DMS53 treated with DMSO at 0.1 percent for 48 hours (cell line): ENCODE data around the gene KCNIP4.
"Not testable (repeated sequence)": the region's sequence is repeated elsewhere in the genome, so short reads cannot be mapped to it uniquely, and the experiment has no call there.

Experiments
- DNase-seq: peaks from one replicate; lab custom pipeline; 2025; ENCODE audit not compliant: unreplicated experiment; lab: John Stamatoyannopoulos, UW

KCNIP4 gene

DNA sequence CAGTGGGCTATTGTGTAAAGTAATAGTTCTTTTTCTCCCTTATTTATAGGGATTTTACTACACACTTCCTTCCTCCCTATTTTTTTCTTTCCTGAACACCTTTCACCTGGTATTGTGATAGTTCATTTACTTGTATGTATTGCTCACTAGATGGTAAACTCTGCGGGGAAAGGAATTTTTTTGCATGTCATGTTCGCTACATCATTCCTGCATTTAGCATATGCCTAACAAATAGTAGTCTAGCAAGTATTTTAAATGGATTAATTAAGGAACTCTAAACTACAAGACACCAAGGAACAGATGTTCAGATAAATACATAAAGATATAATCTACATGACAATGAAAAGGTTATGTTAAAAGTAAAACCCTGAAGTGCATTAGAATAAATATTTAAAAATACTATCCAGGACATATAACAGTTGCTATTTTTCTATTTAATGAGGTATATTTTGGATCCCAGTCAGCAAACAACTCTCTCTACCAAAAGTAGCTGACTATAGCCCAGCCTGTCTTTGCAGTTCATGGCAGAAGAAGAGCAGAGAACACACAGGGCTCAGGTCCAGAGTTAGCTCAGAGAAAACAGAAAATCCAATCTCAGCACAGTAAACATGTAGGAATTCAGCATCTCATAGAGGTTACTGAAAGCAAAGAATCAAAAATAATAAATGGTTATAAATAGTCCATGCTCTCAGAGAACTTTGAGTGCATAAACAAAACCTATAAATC, 1160.5 kb downstream of the KCNIP4 start:
- no peak for DNase-seq

DNA sequence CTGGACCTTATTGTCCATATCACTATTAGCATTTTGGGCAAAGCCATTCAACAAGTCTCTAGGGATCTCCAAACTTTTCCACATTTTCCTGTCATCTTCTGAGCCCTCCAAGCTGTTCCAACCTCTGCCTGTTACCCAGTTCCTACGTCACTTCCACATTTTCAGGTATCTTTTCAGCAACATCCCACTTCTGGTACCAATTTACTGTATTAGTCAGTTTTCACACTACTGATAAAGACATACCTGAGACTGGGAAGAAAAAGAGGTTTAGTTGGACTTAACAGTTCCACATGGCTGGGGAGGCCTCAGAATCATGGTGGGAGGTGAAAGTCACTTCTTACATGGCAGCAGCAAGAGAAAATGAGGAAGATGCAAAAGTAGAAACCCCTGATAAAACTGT, 1165.4 kb downstream of the KCNIP4 start:
- not testable (repeated sequence) for DNase-seq

DNA sequence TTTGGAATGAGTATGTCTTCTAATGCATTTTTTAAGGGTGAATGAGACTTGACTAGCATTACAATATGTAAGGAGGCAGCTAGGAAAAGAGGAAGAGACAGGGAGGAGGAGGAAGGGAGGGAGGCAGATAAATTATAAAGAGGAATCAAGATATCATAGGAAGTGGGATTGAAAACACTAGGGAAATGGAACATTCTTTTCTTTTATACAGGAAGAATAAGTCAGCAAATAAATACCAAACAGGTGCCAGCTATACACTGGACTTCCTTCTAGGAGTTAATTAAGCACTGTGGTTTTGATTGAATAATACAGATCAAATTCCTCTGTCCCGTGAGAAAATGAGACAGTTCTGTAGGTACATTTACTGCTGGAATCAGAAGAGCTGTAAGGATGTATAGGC, 1169.7 kb downstream of the KCNIP4 start:
- DNase-seq: no peak

DNA sequence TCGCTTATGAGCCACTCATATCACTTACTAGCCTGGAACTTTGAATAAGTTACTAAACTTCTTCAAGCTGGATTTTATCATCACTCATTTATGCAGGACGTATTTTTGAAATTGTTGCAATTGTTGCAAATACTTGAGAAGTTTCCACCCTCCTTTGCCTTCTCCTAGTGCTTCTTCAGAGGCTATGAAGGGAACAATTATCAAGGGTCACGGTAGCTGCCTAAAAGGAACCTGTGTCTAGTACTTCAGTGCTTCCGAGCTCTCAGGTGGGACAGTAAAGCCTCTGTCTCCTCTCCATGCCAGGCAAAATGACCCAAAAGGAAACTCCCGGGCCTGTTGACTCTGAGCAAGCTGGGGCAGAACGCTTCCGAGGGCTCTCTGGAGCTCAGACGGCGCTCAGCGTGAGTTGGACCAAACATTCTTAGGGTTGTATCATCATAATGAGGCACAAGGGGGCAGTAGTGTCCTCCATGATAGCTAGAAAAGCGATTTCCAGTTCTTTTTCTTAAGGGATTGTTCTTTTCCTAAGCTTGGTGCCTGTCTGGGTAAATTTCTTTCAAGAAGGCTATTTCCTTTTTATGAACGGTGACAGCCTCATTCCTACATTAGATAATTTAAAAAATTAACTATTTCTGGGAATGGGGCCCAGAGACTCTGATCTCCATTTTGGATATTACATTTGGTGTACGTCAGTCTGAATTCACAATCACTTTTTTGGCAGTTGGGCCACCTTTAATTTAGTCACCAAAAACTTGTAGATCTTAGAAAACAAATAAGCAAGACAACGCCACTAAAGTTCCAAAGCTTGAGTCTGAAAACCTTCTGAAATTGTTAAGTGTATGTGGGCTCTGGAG, 1175.2 kb downstream of the KCNIP4 start:
- DNase-seq: peak; percentile 85

DNA sequence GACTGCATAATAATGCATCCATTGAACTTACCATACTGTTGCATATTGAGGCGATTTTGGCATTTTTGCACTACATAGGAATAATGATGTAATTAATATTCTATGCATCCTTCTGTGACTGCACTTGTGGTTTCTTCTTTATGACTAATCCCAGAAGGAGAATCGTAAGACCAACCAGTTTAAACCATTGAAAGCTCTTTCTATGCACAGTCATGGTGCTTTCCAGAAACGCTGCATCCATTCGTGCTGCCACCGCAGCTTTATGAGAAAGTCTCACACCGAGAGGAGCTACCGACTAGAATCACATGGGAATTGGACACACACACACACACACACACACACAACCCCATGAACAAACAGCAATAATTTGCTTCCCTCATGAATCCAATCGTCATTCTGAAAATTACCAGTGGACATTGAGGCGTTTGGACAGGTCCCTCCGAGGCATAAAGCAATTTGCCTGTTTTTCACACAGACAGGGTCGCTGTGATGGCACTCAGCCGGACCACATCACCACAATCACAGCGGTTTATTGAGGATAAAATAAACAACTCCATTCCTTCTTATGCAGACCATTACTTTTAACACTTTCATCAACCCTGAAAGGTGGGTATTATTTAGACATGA, 1184.1 kb downstream of the KCNIP4 start:
- no peak for DNase-seq

DNA sequence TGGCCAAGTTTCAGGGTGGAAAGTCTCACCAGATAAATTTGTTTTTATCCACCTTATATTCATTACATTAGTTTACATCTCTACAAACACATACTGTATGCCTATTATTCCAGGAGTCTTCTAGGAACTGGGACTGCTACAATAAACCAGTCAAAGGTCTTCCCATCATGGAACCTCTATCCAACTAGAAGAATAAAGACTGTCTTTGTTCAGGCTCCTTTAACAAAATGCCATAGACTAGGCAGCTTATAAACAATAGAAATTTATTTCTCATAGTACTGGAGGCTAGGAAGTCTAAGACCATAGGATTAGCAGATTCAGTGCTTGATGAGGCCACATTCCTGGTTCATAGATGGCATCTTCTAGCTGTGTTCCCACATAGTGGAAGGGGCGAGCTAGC, 1186.7 kb downstream of the KCNIP4 start:
- DNase-seq: no peak

DNA sequence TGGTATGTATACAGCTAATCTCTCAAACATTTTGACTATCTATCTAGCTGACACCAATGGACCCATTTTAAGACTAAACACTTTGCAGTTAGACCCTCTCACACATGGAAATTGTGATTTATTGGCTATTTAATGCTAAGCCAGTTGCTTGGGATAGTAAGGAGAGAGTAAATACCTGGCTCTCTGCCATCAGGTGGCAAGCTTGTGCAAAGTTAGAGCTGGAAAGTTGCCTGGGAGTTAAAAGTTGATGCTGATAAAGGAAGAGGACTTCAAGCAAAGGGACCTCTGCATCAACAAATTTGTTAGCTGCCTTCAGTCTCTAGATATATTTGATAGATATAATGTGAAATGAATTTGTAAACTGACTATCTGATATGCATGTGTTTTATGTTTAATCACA, 1187.2 kb downstream of the KCNIP4 start:
- no peak for DNase-seq

DNA sequence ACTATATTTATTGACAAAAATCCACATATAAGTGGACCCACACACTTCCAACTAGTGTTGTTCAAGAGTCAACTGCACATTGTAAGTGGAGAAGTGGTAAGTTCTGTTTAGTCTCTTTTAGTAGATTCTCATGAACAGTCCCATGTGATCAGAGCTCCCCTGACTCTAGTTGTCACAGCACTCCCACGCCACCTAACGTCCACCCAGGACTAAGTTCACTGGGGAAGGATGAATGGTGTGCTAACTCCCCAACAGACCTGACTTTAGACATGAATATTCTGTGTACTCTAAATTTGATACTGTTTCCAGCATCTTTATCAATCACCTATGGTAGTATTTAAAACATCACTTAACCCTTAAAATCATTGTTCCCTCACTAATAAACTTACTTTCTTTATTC, 1188.5 kb downstream of the KCNIP4 start:
- DNase-seq: no peak

DNA sequence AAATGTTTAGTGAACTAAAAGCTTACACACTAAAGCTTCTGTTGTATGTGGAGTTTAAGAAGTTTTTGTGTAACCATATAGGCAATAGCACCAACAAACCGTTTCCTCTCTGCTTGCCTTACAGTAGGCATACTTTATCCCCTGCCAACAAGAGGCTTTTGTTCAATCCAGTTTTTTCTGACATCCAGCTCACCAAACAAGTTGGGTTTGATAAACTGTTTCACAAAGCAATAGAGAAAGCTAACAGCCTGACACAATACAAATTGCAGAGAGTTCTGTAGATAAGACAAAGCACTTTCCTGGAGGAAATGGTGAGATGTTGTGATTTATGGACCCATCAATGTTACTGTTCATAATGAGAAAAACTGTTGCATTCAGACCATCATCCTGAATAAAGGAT, 1194.5 kb downstream of the KCNIP4 start:
- no peak for DNase-seq

DNA sequence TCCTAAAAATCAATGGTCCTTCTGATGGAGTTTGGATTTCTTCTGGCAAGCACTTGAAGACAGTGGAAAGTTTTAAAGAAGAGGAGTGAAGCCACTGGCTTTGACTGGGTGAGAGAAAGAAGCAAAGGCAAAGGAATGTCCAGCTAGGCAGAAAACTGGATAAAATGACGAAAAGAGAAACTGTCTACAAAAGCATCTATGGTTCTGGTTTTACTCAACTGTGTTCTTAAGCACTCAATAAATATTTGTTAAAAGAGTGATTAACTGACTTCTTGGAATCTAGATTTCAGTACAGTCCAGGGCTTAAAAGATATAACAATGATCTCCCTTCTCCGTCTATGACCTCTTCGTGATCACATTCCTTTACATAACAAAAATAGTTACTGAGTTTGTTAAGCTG, 1195.9 kb downstream of the KCNIP4 start:
- no peak for DNase-seq

DNA sequence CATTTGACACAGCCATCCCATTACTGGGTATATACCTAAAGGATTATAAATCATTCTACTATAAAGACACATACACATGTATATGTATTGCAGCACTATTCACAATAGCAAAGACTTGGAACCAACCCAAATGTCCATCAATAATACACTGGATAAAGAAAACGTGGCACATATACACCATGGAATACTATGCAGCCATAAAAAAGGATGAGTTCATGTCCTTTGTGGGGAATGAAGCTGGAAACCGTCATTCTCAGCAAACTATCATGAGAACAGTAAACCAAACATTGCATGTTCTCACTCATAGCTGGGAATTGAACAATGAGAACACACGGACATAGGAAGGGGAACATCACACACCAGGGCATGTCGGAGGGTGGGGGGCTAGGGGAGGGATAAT, 1202.6 kb downstream of the KCNIP4 start:
- DNase-seq: not testable (repeated sequence)

DNA sequence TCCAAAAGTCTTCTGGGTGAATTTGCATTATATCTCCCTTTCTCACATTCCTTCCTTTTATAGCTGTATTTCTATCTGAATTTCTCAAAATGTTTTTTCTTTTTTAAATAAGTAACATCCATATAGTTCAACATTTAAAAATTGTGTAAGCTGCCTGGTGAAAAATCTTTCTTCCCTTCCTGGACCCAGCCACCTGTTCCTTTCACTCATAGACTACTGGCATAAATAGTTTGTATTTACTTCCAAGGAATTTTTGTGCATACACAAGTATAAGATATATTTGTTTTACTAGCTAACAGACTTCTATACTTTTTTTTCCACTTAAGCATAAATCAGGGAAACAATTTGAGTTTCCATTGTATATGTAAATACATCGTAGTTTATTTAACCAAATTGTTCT, 1212.6 kb downstream of the KCNIP4 start:
- DNase-seq: no peak

DNA sequence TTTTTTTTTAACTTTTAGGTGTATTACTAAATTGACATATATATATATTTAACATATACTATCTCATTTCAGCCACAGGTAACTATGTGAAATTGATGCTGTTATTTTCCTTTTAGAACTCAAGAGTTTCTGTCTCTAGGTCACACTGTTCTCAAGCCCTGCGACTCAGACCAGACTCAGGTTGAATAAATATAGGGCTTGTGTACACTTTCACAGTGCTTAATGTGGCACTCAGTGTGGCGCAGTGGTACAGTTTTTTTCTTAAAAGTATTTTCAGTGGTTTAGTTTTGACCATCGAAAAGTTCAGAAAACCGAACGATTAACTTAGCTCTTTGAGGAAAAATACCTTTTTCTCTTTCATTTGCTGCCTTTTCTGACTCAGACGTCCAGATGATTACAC, 1223.7 kb downstream of the KCNIP4 start:
- DNase-seq: no peak

DNA sequence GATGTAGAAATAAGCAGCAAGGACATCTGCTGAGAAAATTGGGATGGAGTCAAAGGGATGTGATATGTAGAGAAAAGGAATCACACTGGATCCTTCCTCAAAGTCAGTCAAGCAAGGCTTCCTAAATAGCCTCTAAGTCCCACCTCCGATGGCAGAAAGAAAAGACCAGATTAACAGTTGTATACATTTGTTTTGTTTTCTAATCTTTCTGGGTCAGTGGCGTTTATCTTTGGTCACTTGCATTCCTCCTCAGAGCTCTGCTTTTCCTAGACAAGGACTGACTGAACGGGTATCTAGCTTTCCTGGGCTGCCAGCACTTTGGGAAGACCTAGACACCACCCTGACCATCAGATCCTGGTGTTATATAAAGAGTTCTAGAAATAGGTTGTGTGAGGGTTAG, 1225.1 kb downstream of the KCNIP4 start:
- no peak for DNase-seq

DNA sequence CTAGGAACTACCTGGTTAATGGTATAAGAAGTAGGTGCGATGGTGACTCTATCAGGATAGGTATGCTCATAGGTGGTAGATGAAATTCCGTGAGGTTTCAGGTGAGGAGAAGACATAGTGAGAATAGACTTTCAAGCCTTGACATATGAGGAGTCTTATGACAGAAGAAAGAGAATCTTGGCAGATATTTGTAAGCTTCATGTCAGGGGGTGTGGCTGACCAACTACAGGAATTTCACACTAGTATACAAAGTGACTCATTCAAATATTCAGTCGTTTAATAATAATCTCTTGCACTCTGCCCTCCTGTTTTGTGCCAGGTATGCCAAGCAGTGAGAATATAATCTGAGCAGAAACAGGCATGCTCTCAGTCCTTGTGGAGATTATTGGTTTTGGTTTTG, 1225.6 kb downstream of the KCNIP4 start:
- DNase-seq: no peak

DNA sequence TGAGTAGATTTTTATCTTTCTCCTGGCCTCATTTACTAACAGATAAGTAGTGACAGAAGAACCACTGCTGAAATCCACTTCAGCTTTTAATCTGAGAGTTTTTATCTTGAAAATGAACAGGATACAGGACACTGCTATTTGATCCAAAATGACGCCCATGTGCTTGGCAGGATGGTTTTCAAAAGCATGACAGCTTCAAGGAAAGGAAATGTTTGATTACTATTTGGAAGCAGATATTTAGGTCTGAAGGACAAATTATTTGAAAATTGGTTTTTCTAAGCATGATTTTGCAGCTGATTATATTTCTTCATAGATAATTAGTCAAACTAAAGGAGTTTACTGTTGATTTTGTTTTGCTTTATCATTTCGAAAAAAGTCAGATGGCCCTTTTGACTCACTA, 1237.2 kb downstream of the KCNIP4 start:
- no peak for DNase-seq

DNA sequence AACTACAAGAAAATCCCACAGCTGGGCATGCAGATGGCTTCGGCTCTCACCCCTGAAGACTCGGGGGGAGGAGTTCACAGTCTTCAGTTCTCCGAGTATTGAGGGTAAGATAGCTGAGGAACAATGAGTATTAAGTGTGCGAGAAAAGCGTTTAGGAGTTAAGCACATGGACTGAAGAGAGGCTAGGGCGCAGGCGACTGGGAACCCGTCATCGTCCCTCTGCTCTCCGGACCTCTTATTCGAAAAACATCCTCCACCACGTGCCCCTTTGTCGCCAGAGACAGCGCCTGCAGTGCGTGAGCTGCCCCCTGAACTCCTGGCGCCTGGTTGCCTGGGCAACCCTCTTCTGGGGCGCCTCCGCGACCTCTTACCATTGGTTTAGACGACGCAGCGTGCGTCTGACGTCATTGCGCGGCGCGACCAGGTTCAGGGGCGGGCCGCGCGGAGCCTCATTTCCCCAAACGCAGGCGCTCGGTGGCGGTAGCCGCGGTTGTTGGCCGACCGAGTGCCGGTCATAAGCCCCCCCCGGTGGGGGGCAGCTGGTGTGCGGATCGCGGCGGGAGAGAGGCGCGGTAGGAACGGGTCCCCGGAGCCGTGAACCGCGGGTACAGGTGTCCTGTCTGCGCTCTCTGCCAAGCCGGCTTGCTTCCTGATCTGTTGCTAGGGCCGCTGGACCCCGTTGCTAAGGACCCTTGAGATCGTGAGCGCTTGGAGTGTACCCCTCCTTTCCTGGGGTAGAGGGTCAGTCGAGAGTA, 1248.4 kb downstream of the KCNIP4 start, which contains the start of gene PACRGL:
Gene PACRGL, plus strand, starts transcription at position 452 of the 755 bp plus-strand sequence. CDS start 4,024 bp downstream, outside the sequence.
- peak; percentile 92 for DNase-seq

DNA sequence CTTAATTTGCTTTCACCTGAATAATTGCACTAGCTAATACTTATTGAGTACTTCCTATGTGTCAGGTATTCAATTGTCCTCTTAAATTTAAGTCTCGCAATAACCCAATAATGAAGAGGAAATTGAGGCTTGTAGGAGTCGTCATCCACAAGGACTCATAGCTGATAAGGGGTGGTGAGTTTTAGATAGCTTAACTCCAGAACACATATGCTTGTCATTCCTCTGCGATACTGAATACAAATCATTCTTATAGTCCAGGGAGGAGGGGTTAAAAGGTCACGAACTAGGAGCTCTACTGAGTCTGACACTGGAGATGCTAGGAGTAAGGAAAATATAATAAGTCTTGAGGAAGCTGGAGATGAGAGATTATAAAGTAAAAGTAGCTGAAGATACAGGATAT, 1249.8 kb downstream of the KCNIP4 start:
- no peak for DNase-seq

DNA sequence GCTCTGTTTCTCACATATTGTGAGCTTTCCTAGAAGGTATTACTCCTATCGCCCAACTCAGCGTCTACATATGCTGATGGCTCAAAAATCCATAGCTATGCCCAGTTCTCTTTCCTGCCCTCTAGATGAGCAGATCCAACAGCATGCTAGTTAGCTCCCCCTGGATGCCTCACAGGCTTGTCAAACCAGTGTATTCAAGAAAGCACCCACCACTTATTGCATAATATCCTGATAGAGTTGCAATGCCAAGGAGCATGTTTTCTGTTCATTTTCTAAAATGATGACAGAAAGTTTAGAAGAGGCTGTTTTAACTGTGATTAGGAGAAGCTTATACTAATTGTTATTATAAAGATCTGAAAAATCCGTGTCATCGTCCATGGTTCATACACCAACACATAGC, 1250.2 kb downstream of the KCNIP4 start:
- no peak for DNase-seq

DNA sequence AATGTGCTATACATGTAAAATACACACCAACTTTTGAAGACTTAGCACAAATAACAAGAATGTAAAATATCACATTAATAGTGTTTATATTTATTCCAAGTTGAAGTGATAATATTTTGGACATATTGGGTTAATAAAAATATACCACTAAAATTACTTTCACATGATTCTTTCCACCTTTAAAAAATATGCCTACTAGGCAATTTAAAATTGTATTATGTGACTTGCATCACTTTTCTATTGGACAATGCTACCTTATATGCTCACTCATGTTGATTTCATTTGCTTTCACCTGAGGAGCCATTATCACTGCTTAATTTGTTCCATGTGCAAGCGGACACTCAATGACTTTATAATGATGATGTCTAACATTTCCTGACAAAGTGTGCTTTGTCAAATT, 1251.8 kb downstream of the KCNIP4 start:
- no peak for DNase-seq

DNA sequence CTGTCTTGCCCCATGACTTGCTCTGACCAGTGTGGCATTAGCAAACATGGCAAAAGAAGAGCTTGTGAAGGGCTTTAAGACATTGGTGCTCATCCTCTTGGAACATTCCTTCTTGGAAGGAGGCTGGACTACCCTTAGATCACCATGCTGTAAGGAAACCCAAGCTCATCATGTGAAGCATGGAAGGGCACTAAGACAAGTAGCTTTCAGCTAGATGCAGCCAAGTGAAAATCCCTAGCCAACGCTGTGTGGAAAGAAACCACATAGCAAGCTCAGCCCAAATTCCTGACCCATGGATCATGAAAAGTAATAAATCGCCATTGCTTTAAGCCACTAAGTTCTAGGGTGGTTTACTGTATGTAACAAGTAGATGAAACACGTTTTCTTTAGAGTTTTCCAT, 1260.7 kb downstream of the KCNIP4 start:
- no peak for DNase-seq
